GM12878 (cell line): ENCODE measurements around the gene IGSF8. TPM values are rescaled to one million over a fixed set of nuclear protein-coding genes. Genes with fewer than 3 reads are reported as not detected.

Experiments used
- ATAC-seq: fragments of 200-7000 bp; cut with Tn5 transposase; 3 replicates; pipeline ENCODE4 v1.9.1; 2020; ENCODE audit warnings: mild to moderate bottlenecking, moderate library complexity
- BruUV-seq: library from RNA; stranded (reverse); fragments of 400-500 nt; replicated peaks from 2 replicates; lab custom pipeline; 2021; lab: Mats Ljungman, UMichigan
- CTCF ChIA-PET: fragments of 300-600 bp; sonication (Branson Sonifier 250); formaldehyde crosslinking; extraction: SDS; loops from one replicate; lab custom pipeline; 2021; ENCODE audit warnings: inconsistent platforms; lab: Yijun Ruan, JAX
- POLR2A ChIA-PET: fragments of 350-600 bp; formaldehyde crosslinking; extraction: SDS; loops from one replicate; lab custom pipeline; 2021; ENCODE audit warnings: inconsistent platforms; lab: Charles Lee
- RAD21 ChIA-PET: fragments of 300-600 bp; sonication (Branson Sonifier 250); formaldehyde crosslinking; loops from one replicate; lab custom pipeline; 2023; ENCODE audit warnings: antibody characterized with exemption; ENCODE audit not compliant: unreplicated experiment; lab: Charles Lee
- SMC1A ChIA-PET: fragments of 300-600 bp; sonication (Branson Sonifier 250); formaldehyde crosslinking; loops from one replicate; lab custom pipeline; 2023; ENCODE audit not compliant: unreplicated experiment, uncharacterized antibody; lab: Charles Lee
- DNase-seq: peaks from one replicate; pipeline ENCODE4 v3.0.0-alpha.2; 2011; ENCODE audit warnings: low read depth, low spot score
- FAIRE-seq: peaks from 3 replicates; lab custom pipeline; 2011; peaks lifted over from hg19 to GRCh38; lab: Jason Lieb, UNC
- H2AFZ ChIP-seq: 2 replicates; pipeline ENCODE4 v1.6.0; 2011; ENCODE audit warnings: low read depth, low read length, control low read depth; ENCODE audit not compliant: control insufficient read depth
- H3K27ac ChIP-seq: 2 replicates; pipeline ENCODE4 v1.5.1; 2011; ENCODE audit warnings: control low read depth; ENCODE audit not compliant: control insufficient read depth, insufficient read depth
- H3K27me3 ChIP-seq, 2 experiments: replicated peaks in 1 of 2; 2 replicates each; pipeline versions ENCODE4 v1.6.0 to v1.6.1; 2011; ENCODE audit warnings: low read length in 1 of 2; ENCODE audit not compliant: control insufficient read depth in 2 of 2, insufficient read depth in 2 of 2
- H3K36me3 ChIP-seq, 2 experiments: 2 replicates each; pipeline ENCODE4 v1.5.1; 2011; ENCODE audit warnings: low read length in 1 of 2; ENCODE audit not compliant: control insufficient read depth in 2 of 2, insufficient read depth in 2 of 2
- H3K4me1 ChIP-seq: 2 replicates; pipeline ENCODE4 v1.6.1; 2011; ENCODE audit warnings: mild to moderate bottlenecking, low read length, moderate library complexity, mixed read lengths; ENCODE audit not compliant: control insufficient read depth, insufficient read depth
- H3K4me2 ChIP-seq: 2 replicates; pipeline ENCODE4 v1.6.0; 2011; ENCODE audit warnings: control low read depth; ENCODE audit not compliant: control insufficient read depth, insufficient read depth
- H3K4me3 ChIP-seq: fragments of 200-600 bp; sonication (generic); 2 replicates; pipeline ENCODE4 v1.5.1; 2016
- H3K79me2 ChIP-seq: 2 replicates; pipeline ENCODE4 v1.6.0; 2011; ENCODE audit warnings: low read length; ENCODE audit not compliant: control insufficient read depth, insufficient read depth
- H3K9ac ChIP-seq: 2 replicates; pipeline ENCODE4 v1.8.0; 2011; ENCODE audit warnings: low read length, control low read depth, mixed read lengths; ENCODE audit not compliant: control insufficient read depth, insufficient read depth
- H3K9me3 ChIP-seq: replicated peaks from 3 replicates; pipeline ENCODE4 v1.5.1; 2011; ENCODE audit warnings: mild to moderate bottlenecking, low read length; ENCODE audit not compliant: control insufficient read depth, insufficient read depth
- H4K20me1 ChIP-seq: 2 replicates; pipeline ENCODE4 v1.6.0; 2011; ENCODE audit not compliant: control insufficient read depth, insufficient read depth
- DPF2 ChIP-seq: fragments of 450-650 bp; IDR thresholded peaks from 2 replicates; pipeline ENCODE4 v1.6.1; 2017; ENCODE audit warnings: mild to moderate bottlenecking
- JUND ChIP-seq: IDR thresholded peaks from 2 replicates; pipeline ENCODE4 v1.6.1; 2012; ENCODE audit warnings: low read depth, mild to moderate bottlenecking, low read length, improper control_type of control experiment, moderate library complexity
- SREBF1 ChIP-seq: IDR thresholded peaks from 2 replicates; pipeline ENCODE4 v1.6.1; 2012; ENCODE audit warnings: mild to moderate bottlenecking, low read length
- WGBS: methylation state at CpG from one replicate; pipeline ENCODE4 v1.1.6; 2016; ENCODE audit warnings: low lambda C conversion rate; ENCODE audit not compliant: insufficient replicate concordance, insufficient coverage; ENCODE audit errors: missing lambda C conversion rate; 5-methylcytosine and 5-hydroxymethylcytosine counted together
- in situ Hi-C: fragments of 300-500 bp; cut with MboI; formaldehyde crosslinking; loops from 9 replicates; pipeline ENCODE4 v1.14.3; 2018; ENCODE audit warnings: mixed read lengths
- intact Hi-C: fragments of 100-400 bp; cut with micrococcal nuclease; formaldehyde crosslinking; loops from one replicate; pipeline ENCODE4 v1.14.2; 2022; ENCODE audit not compliant: unreplicated experiment
- polyA plus RNA-seq, 11 experiments: library from polyadenylated mRNA; depleted of rRNA in 4 of 11; unstranded in 6 of 11; stranded (reverse) in 5 of 11; fragments of >200 nt; fragmentation: Nextera tagmentation in 4 of 11; fragmentation: Illumina TruSeq in 1 of 11; extraction: Ambion mirVana in 4 of 11; extraction: Trizol in 1 of 11; gene quantifications; 1 replicate in 1 of 11; 2 replicates in 10 of 11; pipeline versions ENCODE4 v1.2.1 to v1.2.3, GENCODE V29; 2011 to 2016; ENCODE audit warnings: inconsistent platforms in 2 of 11, missing spikeins in 2 of 11, low read depth in 1 of 11
- total RNA-seq, 4 experiments: library from RNA; depleted of rRNA in 3 of 4; stranded (reverse); fragments of >200 nt in 3 of 4; fragmentation: Illumina TruSeq in 1 of 4; extraction: Trizol in 1 of 4; gene quantifications; 2 replicates each; pipeline versions ENCODE4 v1.2.1 to v1.2.3, GENCODE V29; 2013 to 2021
- TF ChIP-seq, protein P1 (sequence below): fragments of 450-650 bp; IDR thresholded peaks from 2 replicates; pipeline ENCODE4 v1.6.1; 2017; ENCODE audit warnings: mild to moderate bottlenecking, low read depth, inconsistent platforms; ENCODE audit not compliant: poor library complexity, severe bottlenecking
- TF ChIP-seq, protein P2 (sequence below): fragments of 450-650 bp; IDR thresholded peaks from 2 replicates; pipeline ENCODE4 v1.6.1; 2014; ENCODE audit warnings: mild to moderate bottlenecking

Gene IGSF8
- total and polyA plus RNA-seq, 10 of the 15 experiments (the other 5 are each of a cell fraction or from before 2014, with no cell fraction given): 0.64 to 24.7 (median 13.9) TPM

DNA sequence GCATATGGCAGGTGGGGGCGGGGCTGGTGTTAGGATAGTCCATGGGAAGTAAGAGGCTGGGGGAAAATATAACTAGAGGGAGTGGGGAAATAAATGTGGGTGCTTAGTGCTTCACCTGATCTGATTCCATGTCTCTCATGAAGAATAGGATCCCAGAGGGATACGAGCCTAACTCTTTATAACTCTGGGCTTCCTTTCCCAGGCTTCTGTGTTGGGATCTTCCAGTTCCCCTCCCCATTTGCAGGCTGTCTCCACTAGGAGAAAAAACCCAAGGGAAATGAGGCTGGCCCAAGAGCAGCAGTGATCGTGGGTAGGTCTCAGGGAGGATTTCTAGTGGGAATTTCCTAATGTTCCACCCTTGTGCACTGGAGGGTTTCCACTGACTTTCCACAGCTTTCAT, 15.5 kb downstream of the IGSF8 start:
- in situ Hi-C loops: no loop called here
- Histone ChIP-seq H3K36me3 (no peaks in the 10 kb centered on the region; a peak in 1 of 4 replicates), H3K4me1 (no peaks in the 10 kb centered on the region; the same call in 1 of the 2 replicates), H2AFZ (no peak overlapping the region), H3K4me3 (no peak overlapping the region), H3K9me3 (no peaks in the 10 kb centered on the region), H3K4me2 (no peak overlapping the region), H4K20me1 (no peaks in the 10 kb centered on the region), H3K27ac (no peak overlapping the region), H3K79me2 (no peaks in the 10 kb centered on the region), H3K9ac (no peak overlapping the region), H3K27me3 (peaks cover 0 to 2% of the 10 kb centered on the region in 2 experiments; a peak in 3 of 4 replicates)
- WGBS: 5% methylated on average over 3 of the region's 3 CpGs
- intact Hi-C loops: no loop called here
- CTCF ChIA-PET: interaction anchor here (0.6 to 49.8 kb wide), 5 partner anchors 2 to 870 kb away, joined by 3 to 1035 read pairs (median 81); partner anchors contain the start of genes IGSF8, KCNJ10 and KCNJ9
- RAD21 ChIA-PET: no interaction called here
- DNase-seq (no peak), ATAC-seq (no peak), FAIRE-seq (no peak)
- BruUV-seq: no TSS peak
- TF ChIP-seq DPF2: no peak
- no peak for TF ChIP-seq JUND
- TF ChIP-seq, protein P1, sequence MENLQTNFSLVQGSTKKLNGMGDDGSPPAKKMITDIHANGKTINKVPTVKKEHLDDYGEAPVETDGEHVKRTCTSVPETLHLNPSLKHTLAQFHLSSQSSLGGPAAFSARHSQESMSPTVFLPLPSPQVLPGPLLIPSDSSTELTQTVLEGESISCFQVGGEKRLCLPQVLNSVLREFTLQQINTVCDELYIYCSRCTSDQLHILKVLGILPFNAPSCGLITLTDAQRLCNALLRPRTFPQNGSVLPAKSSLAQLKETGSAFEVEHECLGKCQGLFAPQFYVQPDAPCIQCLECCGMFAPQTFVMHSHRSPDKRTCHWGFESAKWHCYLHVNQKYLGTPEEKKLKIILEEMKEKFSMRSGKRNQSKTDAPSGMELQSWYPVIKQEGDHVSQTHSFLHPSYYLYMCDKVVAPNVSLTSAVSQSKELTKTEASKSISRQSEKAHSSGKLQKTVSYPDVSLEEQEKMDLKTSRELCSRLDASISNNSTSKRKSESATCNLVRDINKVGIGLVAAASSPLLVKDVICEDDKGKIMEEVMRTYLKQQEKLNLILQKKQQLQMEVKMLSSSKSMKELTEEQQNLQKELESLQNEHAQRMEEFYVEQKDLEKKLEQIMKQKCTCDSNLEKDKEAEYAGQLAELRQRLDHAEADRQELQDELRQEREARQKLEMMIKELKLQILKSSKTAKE: no peak
- TF ChIP-seq SREBF1: no peak
- TF ChIP-seq, protein P2, sequence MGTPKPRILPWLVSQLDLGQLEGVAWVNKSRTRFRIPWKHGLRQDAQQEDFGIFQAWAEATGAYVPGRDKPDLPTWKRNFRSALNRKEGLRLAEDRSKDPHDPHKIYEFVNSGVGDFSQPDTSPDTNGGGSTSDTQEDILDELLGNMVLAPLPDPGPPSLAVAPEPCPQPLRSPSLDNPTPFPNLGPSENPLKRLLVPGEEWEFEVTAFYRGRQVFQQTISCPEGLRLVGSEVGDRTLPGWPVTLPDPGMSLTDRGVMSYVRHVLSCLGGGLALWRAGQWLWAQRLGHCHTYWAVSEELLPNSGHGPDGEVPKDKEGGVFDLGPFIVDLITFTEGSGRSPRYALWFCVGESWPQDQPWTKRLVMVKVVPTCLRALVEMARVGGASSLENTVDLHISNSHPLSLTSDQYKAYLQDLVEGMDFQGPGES: no peak
- SMC1A ChIA-PET: interaction anchor here (8.9 kb wide), 1 partner anchor 37 kb away, joined by 89 read pairs; no protein-coding TSS in a partner anchor
- POLR2A ChIA-PET: no interaction called here
